Cardiac fibroblast (primary cell): ENCODE measurements around the gene RER1.

Source experiments
- DNase-seq, 2 donors: peaks; one replicate each; pipeline versions ENCODE4 v3.0.0 to v3.0.0-alpha.2; 2010; ENCODE audit warnings: low read depth in 2 of 2
- H3K4me3 ChIP-seq, 2 donors: replicated peaks in 1 of 2; 1 replicate in 1 of 2; 2 replicates in 1 of 2; pipeline ENCODE4 v1.5.1; 2011; ENCODE audit warnings: low read depth in 2 of 2, low read length in 2 of 2, mild to moderate bottlenecking in 2 of 2, moderate library complexity in 1 of 2
- CTCF ChIP-seq: IDR thresholded peaks from one replicate; pipeline ENCODE4 v1.5.1; 2011; ENCODE audit warnings: low read depth, mild to moderate bottlenecking, low read length, inconsistent platforms

RER1 gene

DNA sequence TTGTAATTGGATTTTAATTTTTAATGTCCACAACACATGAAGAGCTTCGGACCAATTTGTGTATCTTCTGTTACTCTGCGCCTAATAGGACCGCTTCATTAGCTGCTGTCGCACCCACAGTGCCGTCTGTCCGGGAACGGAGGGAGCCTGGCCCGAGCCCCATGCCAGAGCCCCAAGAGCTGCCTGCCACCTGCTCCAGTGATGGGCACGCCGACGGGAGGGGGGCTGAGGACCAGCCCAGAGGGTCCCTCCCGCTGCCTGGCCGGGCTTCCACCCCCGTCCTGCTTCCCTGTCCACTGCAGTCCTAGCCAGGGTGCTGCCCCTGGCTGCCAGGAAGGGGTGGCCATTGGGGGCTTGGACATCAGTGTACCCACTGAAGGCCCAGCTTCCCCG is 54.2 kb downstream of the RER1 start:
- no peak overlapping the region for H3K4me3 ChIP-seq
- TF ChIP-seq CTCF: no peak
- DNase-seq: no peak

DNA sequence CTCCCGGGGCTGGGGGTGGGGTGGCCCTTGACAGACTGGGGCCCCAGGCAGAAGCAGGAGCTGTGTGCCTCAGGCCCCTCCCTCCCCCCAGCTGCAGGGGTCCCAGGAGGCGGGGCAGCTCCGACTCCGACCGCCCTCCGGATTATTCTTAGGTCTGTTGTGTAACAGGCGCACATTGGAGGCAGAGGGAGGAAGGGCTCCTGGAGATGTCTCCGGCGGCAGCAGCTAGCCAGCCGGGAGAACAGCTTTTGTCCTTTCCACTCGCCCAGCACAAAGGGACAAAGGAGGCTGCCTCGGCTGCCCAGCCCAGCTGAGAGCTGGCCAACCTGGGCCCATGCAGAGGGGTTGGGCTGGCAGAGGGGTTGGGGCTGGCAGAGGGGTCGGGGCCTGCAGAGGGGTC is 54.8 kb downstream of the RER1 start:
- DNase-seq: no peak
- H3K4me3 ChIP-seq: no peak overlapping the region
- no peak for TF ChIP-seq CTCF

GRCh38 chr1:2446861-2447260 is 55.2 kb downstream of the RER1 start:
- no peak for DNase-seq
- TF ChIP-seq CTCF: no peak
- H3K4me3 ChIP-seq: no peak overlapping the region

GRCh38 chr1:2447276-2448097 is 55.8 kb downstream of the RER1 start:
- DNase-seq: no peak
- no peak for TF ChIP-seq CTCF
- no peak overlapping the region for H3K4me3 ChIP-seq

GRCh38 chr1:2448098-2448445 is 56.4 kb downstream of the RER1 start:
- peak in 1 of 2 donors; percentile 22 for DNase-seq
- no peak overlapping the region for H3K4me3 ChIP-seq
- no peak for TF ChIP-seq CTCF

DNA sequence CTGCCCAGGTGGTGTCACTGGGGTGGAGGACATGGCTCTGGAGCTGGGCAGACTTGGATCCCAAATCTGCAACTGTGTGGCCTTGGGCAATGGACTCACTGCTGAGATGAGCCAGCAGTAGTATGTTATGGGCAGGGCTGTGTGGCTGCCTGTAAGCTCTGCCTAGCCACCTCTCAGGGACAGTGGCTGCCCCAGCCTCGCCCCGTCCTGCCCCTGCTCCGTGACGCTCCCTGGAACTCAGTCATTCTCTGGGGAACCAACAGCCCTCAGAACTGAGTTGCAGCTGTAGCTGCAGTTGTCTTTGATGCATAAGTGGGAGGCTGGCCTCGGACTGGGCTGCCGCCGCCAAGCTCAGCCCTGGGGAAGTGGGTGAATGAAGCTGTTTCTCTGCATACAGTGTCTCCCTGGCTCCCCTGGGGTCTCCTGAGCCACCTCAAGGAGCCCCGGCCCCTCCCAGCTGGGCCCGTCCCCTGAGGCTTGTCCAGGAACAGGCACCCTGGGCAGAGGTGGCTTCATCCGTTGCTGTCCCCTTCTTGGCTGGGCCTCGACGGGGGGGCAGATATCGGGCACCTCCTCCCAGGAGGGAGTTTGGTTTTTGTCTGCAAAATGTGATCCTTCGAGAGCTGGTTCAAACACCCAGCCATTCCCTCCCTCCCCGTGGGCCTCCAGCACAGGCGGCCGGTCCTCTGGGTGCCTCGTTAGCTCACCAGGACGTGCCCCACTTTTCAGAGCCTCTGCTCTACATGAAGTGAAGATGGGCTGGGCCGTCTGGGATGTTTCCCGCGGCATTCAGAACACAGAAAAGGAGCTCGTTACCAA is 58.2 kb downstream of the RER1 start:
- no peak overlapping the region for H3K4me3 ChIP-seq
- no peak for TF ChIP-seq CTCF
- DNase-seq: peak in 1 of 2 donors; percentile 32
